GM21526 (cell line): Measurements from ENCODE around the gene MAPK10.

Experiments used
- ATAC-seq: cut with Tn5 transposase; IDR thresholded peaks from one replicate; pipeline ENCODE4 v1.9.1; 2021; ENCODE audit warnings: moderate library complexity; ENCODE audit not compliant: unreplicated experiment, low FRiP score

Gene MAPK10

DNA sequence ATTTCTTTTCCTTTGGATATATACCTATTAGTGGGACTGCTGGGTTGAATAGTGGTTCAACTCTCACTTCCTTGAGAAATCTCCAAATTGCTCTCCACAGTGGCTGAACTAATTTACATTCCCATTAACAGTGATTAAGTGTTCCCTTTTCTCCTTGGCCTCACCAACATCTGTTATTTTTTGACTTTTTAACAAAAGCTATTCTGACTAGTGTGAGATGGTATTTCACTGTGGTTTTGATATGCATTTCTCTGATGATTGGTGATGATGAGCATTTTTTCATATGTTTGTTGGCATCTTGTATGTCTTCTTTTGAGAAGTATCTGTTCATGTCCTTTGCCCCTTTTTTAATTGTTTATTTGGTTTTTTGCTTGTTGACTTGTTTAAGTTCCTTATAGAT is 413.0 kb downstream of the MAPK10 start:
- no peak for ATAC-seq

DNA sequence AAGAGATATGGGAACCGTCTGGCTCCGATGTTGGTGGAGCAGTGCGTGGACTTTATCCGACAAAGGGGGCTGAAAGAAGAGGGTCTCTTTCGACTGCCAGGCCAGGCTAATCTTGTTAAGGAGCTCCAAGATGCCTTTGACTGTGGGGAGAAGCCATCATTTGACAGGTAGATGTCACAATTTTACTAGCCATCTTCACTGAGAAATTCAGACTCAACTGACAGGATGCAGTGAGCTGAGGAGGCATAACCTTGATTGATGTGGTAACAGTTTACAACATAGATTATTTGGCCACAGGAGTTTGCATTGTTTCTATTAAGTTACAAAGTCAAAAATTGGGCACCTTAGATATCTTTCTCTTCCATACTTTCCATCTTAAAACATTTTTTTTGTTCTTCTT is 417.7 kb downstream of the MAPK10 start:
- ATAC-seq = no peak

DNA sequence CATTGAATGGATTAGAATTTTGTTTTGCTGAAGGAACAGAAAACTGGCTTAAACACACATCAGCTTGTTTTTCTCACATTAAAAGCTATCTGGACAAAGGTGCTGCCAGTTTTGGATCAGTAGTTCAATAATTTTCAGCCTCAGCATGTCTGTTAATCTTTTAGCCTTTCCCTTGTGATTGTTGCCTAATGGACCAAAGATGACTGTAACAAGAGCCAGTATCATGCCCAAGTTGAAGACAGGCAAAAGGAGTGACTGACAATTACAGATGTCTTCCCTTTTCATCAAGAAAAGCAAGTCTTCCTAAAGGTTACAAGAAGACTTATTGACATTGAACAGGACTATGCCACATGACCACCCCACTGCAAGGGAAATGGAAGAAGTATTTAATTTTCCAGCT is 419.7 kb downstream of the MAPK10 start:
- no peak for ATAC-seq
